Muscle layer of colon (tissue), 2 donors: ENCODE results near the gene MED20.
A peak's percentile ranks its signal among the peaks of the same experiment; 100 is the strongest.

Experiments used
- H3K27ac ChIP-seq: one replicate; pipeline ENCODE4 v1.7.0; 2013; ENCODE audit warnings: low read depth, mild to moderate bottlenecking, low read length, moderate library complexity
- H3K27me3 ChIP-seq, 2 donors: one replicate each; pipeline ENCODE4 v1.7.0; 2013; ENCODE audit warnings: low read length in 2 of 2, mild to moderate bottlenecking in 2 of 2; ENCODE audit not compliant: insufficient read depth in 2 of 2, control insufficient read depth in 1 of 2
- H3K36me3 ChIP-seq: one replicate; pipeline ENCODE4 v1.7.0; 2013; ENCODE audit warnings: mild to moderate bottlenecking, low read length; ENCODE audit not compliant: insufficient read depth
- H3K4me1 ChIP-seq: one replicate; pipeline ENCODE4 v1.7.0; 2013; ENCODE audit warnings: mild to moderate bottlenecking, low read length; ENCODE audit not compliant: insufficient read depth
- H3K4me3 ChIP-seq, 2 donors: one replicate each; pipeline ENCODE4 v1.7.0; 2013; ENCODE audit warnings: low read length in 2 of 2, low read depth in 1 of 2, mild to moderate bottlenecking in 1 of 2, moderate library complexity in 1 of 2
- H3K9ac ChIP-seq: one replicate; pipeline ENCODE4 v1.7.0; 2013; ENCODE audit warnings: low read length
- H3K9me3 ChIP-seq: one replicate; pipeline ENCODE4 v1.7.0; 2013; ENCODE audit warnings: mild to moderate bottlenecking, low read length
- donor health status: abdominal sarcoma.
- donor health status: Adenocarcinoma of cecum.

The MED20 gene

GRCh38 chr6:41931792-41932191 is 10.9 kb upstream of the MED20 start:
- Histone ChIP-seq H3K4me1 (peaks cover 4% of the 10 kb centered on the region), H3K4me3 (no peak overlapping the region), H3K27me3 (no peaks in the 10 kb centered on the region), H3K27ac (no peak overlapping the region), H3K9me3 (no peaks in the 10 kb centered on the region), H3K36me3 (peaks cover 88% of the 10 kb centered on the region), H3K9ac (no peak overlapping the region)

DNA sequence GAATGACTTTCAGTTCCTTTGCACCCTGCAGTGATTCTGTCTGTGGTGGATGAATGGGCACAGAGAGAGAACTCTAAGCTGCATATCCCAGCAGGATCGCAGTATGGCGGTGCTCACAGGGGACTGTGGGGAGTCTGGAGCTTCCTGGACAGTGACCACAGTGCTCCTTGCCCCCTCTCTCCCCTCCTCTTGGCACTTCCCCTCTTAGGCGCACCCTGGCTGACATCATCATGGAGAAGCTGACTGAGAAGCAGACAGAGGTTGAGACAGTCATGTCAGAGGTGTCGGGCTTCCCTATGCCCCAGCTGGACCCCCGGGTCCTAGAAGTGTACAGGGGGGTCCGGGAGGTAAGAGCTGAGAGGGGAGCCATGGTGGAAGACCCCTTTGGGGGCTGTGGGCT is 9.0 kb upstream of the MED20 start:
- Histone ChIP-seq H3K36me3 (peaks cover 69% of the 10 kb centered on the region), H3K4me1 (no peaks in the 10 kb centered on the region), H3K27me3 (no peaks in the 10 kb centered on the region), H3K4me3 (no peak overlapping the region), H3K9ac (no peak overlapping the region), H3K27ac (no peak overlapping the region), H3K9me3 (no peaks in the 10 kb centered on the region)

DNA sequence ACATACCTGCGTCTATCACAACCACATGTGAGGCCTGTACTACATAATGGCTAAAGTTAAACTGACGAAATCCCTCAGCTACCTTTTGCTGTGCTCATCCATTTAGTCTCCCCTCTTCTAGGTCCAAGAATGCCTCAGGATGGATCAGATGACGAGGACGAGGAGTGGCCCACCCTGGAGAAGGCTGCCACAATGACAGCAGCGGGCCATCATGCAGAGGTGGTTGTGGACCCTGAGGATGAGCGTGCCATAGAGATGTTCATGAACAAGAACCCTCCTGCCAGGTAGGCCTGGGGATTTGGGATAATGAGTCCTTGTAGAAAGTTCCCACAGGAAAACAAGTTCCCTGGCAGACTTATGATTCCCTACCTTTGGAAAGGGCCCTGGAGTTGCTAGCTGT is 6.3 kb upstream of the MED20 start:
- Histone ChIP-seq H3K27ac (no peak overlapping the region), H3K4me3 (no peak overlapping the region), H3K4me1 (peaks cover 8% of the 10 kb centered on the region), H3K36me3 (peaks cover 50% of the 10 kb centered on the region), H3K9me3 (no peaks in the 10 kb centered on the region), H3K9ac (no peak overlapping the region), H3K27me3 (no peaks in the 10 kb centered on the region)

DNA sequence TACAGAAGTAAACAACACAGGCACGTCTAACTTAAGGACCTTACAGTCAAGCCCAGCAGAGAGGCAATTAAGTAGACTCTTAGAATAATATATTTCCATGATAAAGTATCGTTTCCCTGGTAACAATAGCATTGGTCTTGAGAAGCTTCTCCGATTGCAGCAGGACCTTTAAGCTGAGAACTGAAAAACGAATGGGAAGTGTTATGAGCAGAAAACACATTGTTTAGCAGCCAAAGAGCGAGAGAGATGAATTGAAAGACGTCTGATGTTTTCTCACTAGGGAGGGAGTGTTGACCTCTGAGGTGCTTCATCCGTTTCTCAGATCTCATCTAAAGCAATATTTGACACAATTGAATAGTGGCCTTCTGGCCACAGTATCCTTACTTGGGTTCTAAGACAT is 1.2 kb upstream of the MED20 start:
- H3K4me1 ChIP-seq: peaks cover 29% of the 10 kb centered on the region

DNA sequence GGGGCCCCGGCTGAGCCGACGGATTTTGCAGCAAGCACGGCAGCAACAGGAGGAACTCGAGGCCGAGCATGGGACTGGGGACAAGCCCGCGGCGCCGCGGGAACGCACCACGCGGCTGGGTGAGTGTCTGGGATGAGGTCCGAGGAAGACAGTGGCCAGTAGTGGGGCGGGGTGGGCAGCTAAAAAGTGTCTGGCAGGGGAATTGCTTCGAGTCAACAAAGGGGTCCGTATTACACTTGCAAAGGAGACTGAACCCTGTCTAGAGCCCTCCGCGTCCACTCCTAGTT is 716 bp upstream of the MED20 start:
- peaks cover 29% of the 10 kb centered on the region for H3K4me1 ChIP-seq
- no peaks in the 10 kb centered on the region for H3K27me3 ChIP-seq
- no peaks in the 10 kb centered on the region for H3K9me3 ChIP-seq
- H3K27ac ChIP-seq: peak overlapping the region; percentile 95
- H3K4me3 ChIP-seq: peak overlapping the region; percentile 91 to 96
- H3K9ac ChIP-seq: peak overlapping the region; percentile 96
- H3K36me3 ChIP-seq: no peaks in the 10 kb centered on the region

More for the DNA sequence above, 1.2 kb upstream of the MED20 start:
- Histone ChIP-seq H3K4me3 (peak overlapping the region; percentile 91 to 96), H3K36me3 (peaks cover under 1% of the 10 kb centered on the region), H3K9ac (peak overlapping the region; percentile 96), H3K27ac (no peak overlapping the region), H3K9me3 (no peaks in the 10 kb centered on the region), H3K27me3 (no peaks in the 10 kb centered on the region)

- H3K9me3 ChIP-seq: no peaks in the 10 kb centered on the region
- no peak overlapping the region for H3K9ac ChIP-seq
- H3K27ac ChIP-seq: no peak overlapping the region
- H3K4me1 ChIP-seq: peaks cover 24% of the 10 kb centered on the region
- no peak overlapping the region for H3K4me3 ChIP-seq
- H3K27me3 ChIP-seq: no peaks in the 10 kb centered on the region
- H3K36me3 ChIP-seq: peaks cover 26% of the 10 kb centered on the region
Observed at GRCh38 chr6:41917528-41917927, 3.4 kb downstream of the MED20 start.

GRCh38 chr6:41914869-41915530 is 5.9 kb downstream of the MED20 start:
- H3K9me3 ChIP-seq: no peaks in the 10 kb centered on the region
- H3K9ac ChIP-seq: no peak overlapping the region
- no peak overlapping the region for H3K27ac ChIP-seq
- H3K4me3 ChIP-seq: no peak overlapping the region
- peaks cover 9% of the 10 kb centered on the region for H3K4me1 ChIP-seq
- H3K36me3 ChIP-seq: peaks cover 26% of the 10 kb centered on the region
- no peaks in the 10 kb centered on the region for H3K27me3 ChIP-seq

DNA sequence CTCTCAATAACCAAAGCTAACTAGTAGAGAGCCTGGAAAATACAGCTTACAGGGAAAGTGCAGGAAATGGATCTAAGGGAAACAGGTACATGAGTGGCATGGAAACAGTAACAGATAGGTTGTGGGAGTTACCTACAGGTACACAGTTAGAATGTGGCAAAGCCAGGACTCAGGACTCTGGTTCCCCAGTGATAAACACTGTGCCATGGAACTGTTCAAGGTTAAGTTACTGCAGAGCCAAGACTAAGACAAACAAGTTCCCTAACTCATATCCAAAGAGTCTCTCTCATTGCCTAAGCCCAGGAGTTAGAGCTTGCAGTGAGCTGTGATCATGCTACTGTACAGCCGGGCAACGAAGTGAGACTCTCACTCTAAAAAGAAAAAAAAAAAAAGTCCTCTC is 6.6 kb downstream of the MED20 start:
- Histone ChIP-seq H3K36me3 (peaks cover 27% of the 10 kb centered on the region), H3K4me3 (no peak overlapping the region), H3K9ac (no peak overlapping the region), H3K27me3 (no peaks in the 10 kb centered on the region), H3K27ac (no peak overlapping the region), H3K9me3 (no peaks in the 10 kb centered on the region), H3K4me1 (peaks cover 3% of the 10 kb centered on the region)

GRCh38 chr6:41909727-41910126 is 11.2 kb downstream of the MED20 start:
- H3K9ac ChIP-seq: no peak overlapping the region
- no peak overlapping the region for H3K27ac ChIP-seq
- H3K27me3 ChIP-seq: no peaks in the 10 kb centered on the region
- peaks cover 58% of the 10 kb centered on the region for H3K36me3 ChIP-seq
- H3K4me3 ChIP-seq: no peak overlapping the region
- H3K9me3 ChIP-seq: no peaks in the 10 kb centered on the region
- H3K4me1 ChIP-seq: no peaks in the 10 kb centered on the region

- Histone ChIP-seq H3K27ac (no peak overlapping the region), H3K36me3 (peaks cover 22% of the 10 kb centered on the region), H3K4me3 (no peak overlapping the region), H3K4me1 (no peaks in the 10 kb centered on the region), H3K27me3 (no peaks in the 10 kb centered on the region), H3K9ac (no peak overlapping the region), H3K9me3 (no peaks in the 10 kb centered on the region)
Observed at GRCh38 chr6:41901882-41902519, 18.9 kb downstream of the MED20 start.

DNA sequence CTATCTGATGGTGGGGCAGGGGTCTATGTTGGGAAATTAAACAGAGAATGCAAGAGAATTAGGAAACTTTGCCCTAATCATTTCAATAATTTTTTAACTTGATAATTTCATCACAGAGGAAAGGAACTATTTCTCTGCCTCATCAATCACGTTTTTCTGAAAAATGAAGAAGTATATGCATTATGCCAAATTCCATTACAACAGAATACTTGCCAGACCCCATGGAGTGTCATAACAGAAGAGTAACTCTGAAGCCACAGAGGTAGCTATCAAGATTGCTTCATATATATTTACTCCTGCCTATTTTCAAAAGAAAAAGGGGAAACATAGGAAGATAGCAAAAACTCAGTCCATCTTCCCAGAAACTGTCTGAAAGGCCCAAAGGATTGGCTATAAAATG is 20.1 kb downstream of the MED20 start:
- H3K27ac ChIP-seq: no peak overlapping the region
- H3K27me3 ChIP-seq: no peaks in the 10 kb centered on the region
- no peak overlapping the region for H3K4me3 ChIP-seq
- no peak overlapping the region for H3K9ac ChIP-seq
- no peaks in the 10 kb centered on the region for H3K9me3 ChIP-seq
- H3K4me1 ChIP-seq: peaks cover 7% of the 10 kb centered on the region
- H3K36me3 ChIP-seq: peaks cover 10% of the 10 kb centered on the region

GRCh38 chr6:41896281-41896680 is 24.7 kb downstream of the MED20 start:
- Histone ChIP-seq H3K27me3 (no peaks in the 10 kb centered on the region), H3K9me3 (no peaks in the 10 kb centered on the region), H3K9ac (peak overlapping the region; percentile 72), H3K27ac (peak overlapping the region; percentile 77), H3K36me3 (no peaks in the 10 kb centered on the region), H3K4me1 (peaks cover 14% of the 10 kb centered on the region), H3K4me3 (peak overlapping the region in 1 of 2 donors; percentile 77)
